Effector memory CD4-positive, alpha-beta T cell (primary cell): ENCODE data around the gene UNC93B1.
"Not testable (repeated sequence)": the region's sequence is repeated elsewhere in the genome, so short reads cannot be mapped to it uniquely, and the experiment has no call there.

Experiments used
- DNase-seq, 3 donors: peaks; one replicate each; pipeline ENCODE4 v3.0.0-alpha.2; 2020
- H3K27ac ChIP-seq: 2 replicates; pipeline ENCODE4 v1.7.0; 2013; ENCODE audit warnings: mild to moderate bottlenecking, low read length, moderate library complexity; ENCODE audit not compliant: insufficient read depth, poor library complexity, severe bottlenecking
- H3K27me3 ChIP-seq: replicated peaks from 2 replicates; pipeline ENCODE4 v1.7.0; 2013; ENCODE audit warnings: mild to moderate bottlenecking, low read length; ENCODE audit not compliant: insufficient read depth, control insufficient read depth, poor library complexity, severe bottlenecking
- H3K36me3 ChIP-seq: 2 replicates; pipeline ENCODE4 v1.7.0; 2013; ENCODE audit warnings: mild to moderate bottlenecking, low read length, moderate library complexity; ENCODE audit not compliant: control insufficient read depth, insufficient read depth
- H3K4me1 ChIP-seq: 2 replicates; pipeline ENCODE4 v1.7.0; 2013; ENCODE audit warnings: low read length, mild to moderate bottlenecking; ENCODE audit not compliant: control insufficient read depth, insufficient read depth, poor library complexity, severe bottlenecking
- H3K4me3 ChIP-seq: 2 replicates; pipeline ENCODE4 v1.7.0; 2013; ENCODE audit warnings: low read length, low read depth, mild to moderate bottlenecking; ENCODE audit not compliant: insufficient read depth, poor library complexity, severe bottlenecking
- H3K9me3 ChIP-seq: 2 replicates; pipeline ENCODE4 v1.7.0; 2013; ENCODE audit warnings: mild to moderate bottlenecking, low read length, moderate library complexity; ENCODE audit not compliant: control insufficient read depth

The UNC93B1 gene

DNA sequence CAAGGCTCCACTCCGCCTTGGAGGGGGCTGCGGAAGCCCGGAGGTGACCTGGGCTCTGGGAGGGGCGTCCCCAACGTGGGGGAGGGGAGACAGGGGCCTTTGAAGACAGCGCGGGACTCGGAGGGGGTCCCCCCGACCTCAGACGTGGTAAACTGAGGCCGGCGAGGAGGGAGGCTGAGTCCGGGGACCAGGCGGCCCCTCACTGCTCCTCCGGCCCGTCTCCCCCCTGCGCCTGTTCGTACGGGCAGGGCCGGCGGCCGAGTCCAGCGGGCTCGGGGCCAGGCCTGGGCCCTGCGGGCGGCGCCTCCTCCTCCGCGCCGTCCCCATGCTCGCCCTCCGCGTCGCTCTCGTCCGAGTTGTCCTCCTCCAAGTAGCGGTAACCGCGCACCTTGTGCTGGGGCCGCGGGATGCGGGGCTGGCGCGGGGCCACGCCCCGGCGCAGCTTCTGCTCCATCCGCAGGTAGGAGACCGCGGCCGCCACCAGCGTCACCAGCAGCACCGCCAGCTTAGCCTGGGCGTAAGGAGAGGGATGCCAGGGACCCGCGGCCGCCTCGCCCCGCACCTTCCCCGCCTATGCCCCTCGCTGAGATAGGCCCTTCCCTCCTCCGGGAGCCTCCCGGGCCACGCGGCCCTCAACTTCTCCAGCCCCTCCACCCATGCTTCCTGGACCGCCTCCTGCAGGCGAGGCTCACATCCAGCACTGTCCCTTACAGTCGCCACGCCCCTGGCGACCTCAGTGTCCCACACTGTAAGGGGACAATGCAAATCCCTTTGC, 12.4 kb downstream of the UNC93B1 start:
- not testable (repeated sequence) for H3K4me1 ChIP-seq, H3K27ac ChIP-seq, H3K4me3 ChIP-seq, H3K27me3 ChIP-seq, DNase-seq, H3K9me3 ChIP-seq, H3K36me3 ChIP-seq

DNA sequence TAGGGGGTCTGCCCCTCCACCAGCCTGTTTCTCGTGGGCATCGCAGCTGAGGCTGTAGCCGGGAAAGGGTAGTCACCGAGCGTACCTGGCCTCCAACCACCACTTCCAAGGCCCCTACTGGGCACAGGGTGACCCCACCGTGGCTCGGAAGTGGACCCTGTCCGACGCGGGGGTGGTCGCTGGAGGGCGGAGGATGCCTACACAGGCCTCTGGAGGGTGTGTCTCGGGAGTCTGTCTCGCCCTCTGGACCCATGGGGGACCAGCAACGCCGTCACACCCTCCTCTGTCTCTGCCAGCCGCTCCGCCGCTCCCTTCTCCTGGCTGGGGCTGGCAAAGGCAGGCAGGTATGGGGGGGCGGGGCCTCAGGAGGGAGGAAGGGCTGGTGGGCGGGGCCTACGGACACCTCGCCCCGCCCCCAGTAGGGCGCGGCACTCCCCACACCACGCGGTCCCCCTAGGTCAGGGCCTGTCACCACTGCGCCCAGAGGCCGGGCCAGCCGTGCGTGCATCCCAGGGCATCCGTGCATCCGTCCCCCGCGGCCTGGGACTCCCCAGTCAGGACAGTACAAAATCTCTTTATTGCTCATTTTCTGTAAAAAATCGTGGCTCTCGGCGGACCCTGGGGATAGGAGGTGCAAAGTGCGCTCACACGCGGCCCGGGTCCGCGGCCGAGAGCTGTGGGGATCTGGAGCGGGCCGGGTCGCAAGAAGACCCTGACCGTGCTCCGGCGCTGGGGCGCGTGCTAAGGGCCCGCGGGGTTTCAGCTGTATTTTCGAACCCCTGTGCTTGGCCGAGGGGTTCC, 13.2 kb downstream of the UNC93B1 start:
- H3K36me3 ChIP-seq, H3K4me3 ChIP-seq, H3K27me3 ChIP-seq, H3K27ac ChIP-seq, H3K9me3 ChIP-seq, H3K4me1 ChIP-seq, DNase-seq: not testable (repeated sequence)

GRCh38 chr11:67985302-67985701, 18.6 kb downstream of the UNC93B1 start:
- not testable (repeated sequence) for H3K4me3 ChIP-seq, H3K9me3 ChIP-seq, H3K4me1 ChIP-seq, H3K27me3 ChIP-seq, H3K36me3 ChIP-seq, H3K27ac ChIP-seq, DNase-seq

DNA sequence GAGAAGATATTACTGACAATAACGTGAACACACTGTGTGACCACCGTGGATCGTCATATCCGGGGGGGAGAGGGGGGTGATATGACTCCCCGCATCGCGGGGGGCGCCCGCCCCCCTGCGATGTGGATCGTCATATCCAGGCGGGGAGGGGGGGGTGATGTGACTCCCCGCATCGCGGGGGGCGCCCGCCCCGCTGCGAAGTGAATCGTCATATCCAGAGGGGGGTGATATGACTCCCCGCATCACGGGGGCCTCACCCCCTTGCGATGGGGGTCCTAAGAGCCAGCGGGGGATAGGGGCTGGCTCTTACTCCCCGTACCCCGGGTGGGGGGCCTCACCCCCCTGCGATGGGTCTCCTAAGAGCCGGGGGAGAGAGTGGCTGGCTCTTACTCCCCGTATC, 19.9 kb downstream of the UNC93B1 start:
- Histone ChIP-seq H3K4me3 (no peak overlapping the region), H3K36me3 (no peaks in the 10 kb centered on the region), H3K27ac (no peak overlapping the region), H3K4me1 (no peaks in the 10 kb centered on the region), H3K27me3 (no peaks in the 10 kb centered on the region), H3K9me3 (no peaks in the 10 kb centered on the region)
- DNase-seq: no peak

DNA sequence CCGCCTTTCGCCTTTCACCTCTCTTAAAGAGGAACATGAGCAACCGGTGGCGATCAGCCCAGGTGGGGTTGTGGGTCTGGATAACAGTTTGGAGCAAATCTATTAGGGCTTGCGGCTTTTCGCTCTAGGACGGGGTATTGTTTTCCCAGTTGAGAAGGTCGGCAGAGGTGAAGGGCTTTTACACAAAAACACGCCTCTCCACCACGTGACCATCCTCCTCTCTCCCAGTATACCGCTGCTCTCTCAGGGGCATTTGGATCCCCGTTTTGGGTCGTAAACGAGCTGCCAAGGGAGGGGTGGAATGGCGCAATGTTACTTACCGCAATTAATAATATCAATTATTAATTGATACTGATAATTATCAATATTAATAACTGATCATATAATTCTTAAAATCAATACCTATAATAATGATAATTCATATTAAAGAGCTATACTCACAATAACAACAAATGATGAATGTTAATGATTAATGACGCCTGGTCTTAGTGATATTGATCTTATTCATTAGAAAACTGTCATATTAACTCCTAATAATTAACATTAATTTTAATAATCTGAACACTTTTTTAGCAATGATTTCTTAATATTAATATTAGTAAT, 21.5 kb downstream of the UNC93B1 start:
- not testable (repeated sequence) for DNase-seq, H3K4me3 ChIP-seq, H3K27me3 ChIP-seq, H3K4me1 ChIP-seq, H3K36me3 ChIP-seq, H3K9me3 ChIP-seq, H3K27ac ChIP-seq

DNA sequence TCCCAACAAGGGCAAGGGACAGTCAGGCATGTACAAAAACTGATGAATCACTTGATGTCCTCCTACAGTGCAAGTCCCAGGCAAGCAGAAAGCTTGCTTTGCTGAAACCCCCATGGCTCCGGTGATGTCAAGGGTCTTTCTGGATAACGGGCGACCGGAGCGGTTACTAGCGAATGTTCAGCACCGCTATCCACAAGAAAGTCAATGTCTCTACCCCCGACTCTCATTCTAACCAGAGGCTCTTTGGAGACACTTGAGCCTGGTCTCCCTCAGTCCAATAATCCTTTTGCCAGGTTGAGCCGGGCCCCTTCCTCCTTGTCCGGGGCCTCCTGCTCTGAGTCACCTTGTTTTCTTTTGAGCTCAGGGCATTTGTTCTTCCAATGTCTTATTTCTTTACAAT, 22.7 kb downstream of the UNC93B1 start:
- not testable (repeated sequence) for H3K4me1 ChIP-seq, H3K4me3 ChIP-seq, H3K36me3 ChIP-seq, H3K9me3 ChIP-seq, H3K27ac ChIP-seq, DNase-seq, H3K27me3 ChIP-seq

DNA sequence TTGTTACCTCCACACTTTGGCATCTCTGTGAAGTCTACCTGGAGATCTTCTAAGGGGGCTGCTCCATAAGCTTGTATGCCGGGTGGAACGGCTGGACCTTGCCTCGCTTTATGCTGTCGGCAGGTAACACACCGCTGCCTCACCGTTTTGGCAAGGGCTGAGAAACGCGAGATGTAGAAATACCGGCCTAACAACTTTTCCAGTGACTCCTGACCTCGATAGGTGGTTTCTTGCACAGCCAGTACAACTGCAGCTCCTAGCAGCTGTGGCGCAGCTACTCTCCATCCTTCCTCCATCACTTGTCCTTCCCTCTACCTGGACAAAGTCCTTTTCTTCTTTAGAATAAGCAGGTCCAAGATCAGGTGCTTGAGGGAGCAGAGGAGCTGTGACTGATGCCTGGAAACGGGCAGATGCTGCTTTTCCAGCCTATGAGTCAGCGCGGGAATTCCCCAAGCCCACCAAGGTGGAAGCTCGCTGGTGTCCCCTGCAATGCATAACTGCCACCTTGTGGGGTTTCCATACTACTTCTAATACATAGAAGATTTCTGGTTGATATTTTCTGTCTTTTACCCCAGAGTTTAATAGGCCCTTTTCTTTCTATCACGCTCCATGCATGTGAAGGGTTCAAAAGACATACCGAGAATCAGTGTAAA, 25.0 kb downstream of the UNC93B1 start:
- H3K4me1 ChIP-seq, H3K36me3 ChIP-seq, H3K27ac ChIP-seq, H3K27me3 ChIP-seq, H3K4me3 ChIP-seq, DNase-seq, H3K9me3 ChIP-seq: not testable (repeated sequence)

DNA sequence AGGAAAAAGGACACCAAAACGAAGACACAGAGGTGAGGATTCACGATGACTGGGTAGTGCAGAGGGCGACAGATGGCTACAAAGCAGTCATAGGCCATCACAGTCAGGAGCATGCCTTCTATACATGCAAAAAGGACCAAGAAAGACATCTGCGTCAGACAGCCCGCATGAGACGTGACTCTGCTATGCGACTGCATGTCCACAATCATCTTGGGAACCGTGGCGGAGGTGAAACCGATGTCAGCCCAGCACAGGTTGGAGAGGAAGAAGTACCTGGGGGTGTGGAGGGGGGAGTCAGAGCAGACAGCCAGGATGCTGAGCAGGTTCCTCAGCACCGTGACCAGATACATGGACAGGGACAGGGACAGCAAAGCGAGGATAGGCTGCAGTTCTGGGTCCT, 29.2 kb downstream of the UNC93B1 start:
- H3K27ac ChIP-seq, H3K4me1 ChIP-seq, H3K4me3 ChIP-seq, DNase-seq, H3K9me3 ChIP-seq, H3K27me3 ChIP-seq, H3K36me3 ChIP-seq: not testable (repeated sequence)

DNA sequence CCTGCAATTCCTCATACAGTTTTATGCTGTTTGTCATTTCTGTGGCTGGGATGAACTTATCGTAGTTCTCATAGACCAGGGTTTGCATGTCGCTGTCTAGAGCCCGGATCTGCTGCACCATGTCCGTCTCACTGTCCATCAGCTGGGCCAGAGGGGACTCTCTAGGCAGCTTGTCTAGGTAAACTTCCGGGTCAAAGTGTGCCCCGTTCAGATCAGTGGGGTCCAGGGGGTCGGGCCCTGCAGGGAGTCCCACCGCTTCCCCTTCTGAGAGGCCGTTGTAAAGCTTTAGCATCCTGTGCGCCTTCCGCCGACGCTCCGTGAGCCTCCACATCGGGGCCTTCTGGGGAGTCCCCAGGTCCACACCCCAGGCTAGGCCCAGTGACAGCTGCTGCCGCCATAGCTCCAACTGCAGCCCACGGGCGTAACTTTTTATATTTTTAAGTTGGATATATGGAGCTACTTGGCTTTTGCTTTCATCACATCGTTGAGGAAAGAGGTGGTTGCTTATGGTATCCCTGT, 38.0 kb downstream of the UNC93B1 start:
- not testable (repeated sequence) for H3K36me3 ChIP-seq, DNase-seq, H3K4me1 ChIP-seq, H3K9me3 ChIP-seq, H3K4me3 ChIP-seq, H3K27ac ChIP-seq, H3K27me3 ChIP-seq
